Suppressor macrophage treated with lipopolysaccharide for 4 hours (primary cell): ENCODE measurements around the gene HAPSTR1.
"Not testable (repeated sequence)": the region's sequence is repeated elsewhere in the genome, so short reads cannot be mapped to it uniquely, and the experiment has no call there.

ENCODE experiments used
- DNase-seq: peaks from one replicate; pipeline ENCODE4 v3.0.0-alpha.2; 2020

HAPSTR1 gene

GRCh38 chr16:9072806-9073341 lies 18.6 kb upstream of the HAPSTR1 start:
- peak; percentile 56 for DNase-seq

- no peak for DNase-seq
These were observed 16.0 kb upstream of the HAPSTR1 start for GRCh38 chr16:9075299-9076071.

DNA sequence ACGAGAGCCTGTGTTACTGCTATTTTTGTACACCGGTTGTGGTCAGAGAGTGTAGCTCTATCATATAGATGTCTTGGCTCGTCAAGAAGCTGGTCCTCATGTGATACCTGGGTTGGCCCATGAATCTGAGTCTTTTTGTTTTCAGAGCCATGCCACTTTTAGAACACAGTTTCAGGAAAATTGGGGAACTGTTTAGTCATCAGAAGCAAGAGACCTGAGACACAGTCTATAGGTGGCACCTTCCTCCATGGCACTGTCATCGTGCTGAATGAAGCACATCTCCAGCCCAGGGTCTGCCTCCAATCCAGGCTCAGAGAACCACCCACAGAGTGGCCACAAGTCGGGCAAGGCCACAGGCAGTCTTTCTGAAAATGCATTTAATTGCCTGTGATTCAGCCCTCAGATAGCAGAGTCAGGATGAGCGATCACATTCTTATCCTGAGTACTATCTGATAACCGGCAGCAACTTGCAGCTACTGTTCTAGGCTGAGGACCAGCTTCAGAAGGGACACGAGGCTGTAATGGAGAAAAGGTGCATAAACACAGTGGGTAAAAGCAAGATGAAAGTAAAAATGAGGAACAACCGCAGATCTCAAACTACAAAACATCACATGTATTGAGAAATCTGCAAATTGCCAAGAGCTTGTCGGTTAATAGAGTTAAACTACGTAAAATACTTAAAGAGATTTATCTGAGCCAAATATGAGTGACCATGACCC lies 14.2 kb upstream of the HAPSTR1 start:
- DNase-seq, result peak; percentile 79

- DNase-seq, result peak; percentile 95
These were observed 12.7 kb upstream of the HAPSTR1 start for GRCh38 chr16:9078467-9079429.

DNA sequence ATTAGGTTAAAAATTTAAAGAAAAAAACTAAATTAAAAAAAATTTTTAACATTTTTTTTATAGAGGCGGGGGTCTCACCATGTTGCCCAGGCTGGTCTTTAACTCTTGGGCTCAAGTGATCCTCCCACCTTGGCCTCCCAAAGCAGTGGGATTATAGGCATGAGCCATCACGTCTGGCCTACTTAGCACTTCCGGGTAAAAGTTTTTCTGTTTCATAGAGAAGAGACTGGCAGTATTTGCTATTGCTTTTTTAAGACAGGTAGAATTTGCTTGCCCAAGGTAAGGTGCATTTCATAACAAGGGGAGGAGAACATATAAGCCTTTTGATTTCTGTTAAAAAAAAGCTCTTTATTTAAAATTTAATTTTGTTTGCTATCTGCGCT lies 12.0 kb upstream of the HAPSTR1 start:
- DNase-seq, result no peak

GRCh38 chr16:9081158-9081557 lies 10.3 kb upstream of the HAPSTR1 start:
- peak; percentile 37 for DNase-seq

DNA sequence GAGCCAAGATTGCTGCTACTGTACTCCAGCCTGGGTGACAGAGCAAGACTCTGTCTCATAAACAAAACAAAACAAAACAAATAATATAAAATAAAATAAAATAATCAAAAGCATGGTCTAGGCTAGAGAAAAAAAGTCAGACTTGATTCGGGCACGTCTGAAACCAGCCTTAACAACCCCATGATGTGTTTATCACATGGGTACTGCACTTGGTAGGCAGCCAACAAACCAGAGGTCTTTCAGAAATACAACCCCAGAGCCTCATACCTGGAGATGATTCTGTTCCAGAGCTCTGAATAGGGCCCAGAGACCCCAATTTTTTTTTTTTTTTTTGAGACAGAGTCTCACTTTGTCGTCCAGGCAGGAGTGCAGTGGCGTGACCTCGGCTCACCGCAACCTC lies 9.6 kb upstream of the HAPSTR1 start:
- no peak for DNase-seq

GRCh38 chr16:9082422-9082821 lies 9.0 kb upstream of the HAPSTR1 start:
- DNase-seq, result no peak

DNA sequence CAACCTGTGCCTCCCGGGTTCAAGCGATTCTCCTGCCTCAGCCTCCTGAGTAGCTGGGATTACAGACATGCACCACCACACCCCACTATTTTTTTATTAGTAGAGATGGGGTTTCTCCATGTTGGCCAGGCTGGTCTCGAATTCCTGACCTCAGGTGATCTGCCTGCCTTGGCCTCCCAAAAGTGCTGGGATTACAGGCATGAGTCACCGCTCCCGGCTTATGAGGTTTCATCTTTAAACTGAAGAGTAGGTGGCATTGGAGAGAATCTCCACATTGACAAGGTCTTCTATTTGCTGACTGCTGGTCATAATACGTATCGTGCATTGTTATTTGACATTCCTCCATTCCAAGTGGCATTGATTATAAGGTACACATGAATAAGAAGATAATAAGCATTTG lies 3.7 kb upstream of the HAPSTR1 start:
- not testable (repeated sequence) for DNase-seq

- DNase-seq, result no peak
These were observed 2.6 kb upstream of the HAPSTR1 start for GRCh38 chr16:9088848-9089247.

DNA sequence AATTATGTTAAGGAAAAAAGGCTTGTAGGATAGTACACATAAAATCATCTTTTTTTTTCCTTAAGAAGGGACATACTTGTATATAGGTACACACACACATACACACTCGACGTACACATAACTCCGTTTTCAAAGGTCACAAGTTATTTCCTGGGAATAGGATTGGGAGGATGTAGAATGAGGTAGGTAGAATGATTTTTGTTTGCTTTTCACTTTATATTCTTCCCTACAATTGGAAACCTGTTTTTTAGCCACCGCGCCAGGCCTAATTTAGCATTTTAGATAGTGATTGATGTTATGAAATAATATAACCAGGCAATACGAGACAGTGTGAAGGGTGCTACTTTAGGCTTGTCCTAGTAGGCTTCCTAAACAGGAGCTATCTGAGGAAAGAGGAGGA lies 1.8 kb upstream of the HAPSTR1 start:
- DNase-seq, result no peak

- DNase-seq, result no peak
These were observed 1.1 kb upstream of the HAPSTR1 start for GRCh38 chr16:9090101-9090959.

GRCh38 chr16:9091867-9092281 lies 430 bp downstream of the HAPSTR1 start:
- peak; percentile 54 for DNase-seq

GRCh38 chr16:9092282-9092977 lies 986 bp downstream of the HAPSTR1 start:
- DNase-seq, result peak; percentile 45

DNA sequence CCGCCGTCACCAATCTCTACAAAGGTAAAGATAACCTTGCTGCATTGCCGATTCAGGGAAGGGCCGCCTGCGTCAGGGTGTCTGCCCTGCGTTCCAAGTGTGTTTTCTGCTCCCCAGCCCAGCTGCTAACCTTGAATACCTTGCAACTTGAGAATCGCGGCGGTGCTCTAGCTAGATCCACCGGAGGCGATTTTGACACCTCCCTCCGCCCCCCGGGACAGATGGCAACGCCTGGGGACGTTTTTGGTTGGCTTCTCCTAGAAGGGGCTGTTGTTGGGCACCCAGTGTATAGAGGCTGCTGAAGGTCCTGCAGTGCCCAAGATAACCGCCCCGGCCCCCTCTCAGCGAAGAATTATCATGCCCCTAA lies 1.5 kb downstream of the HAPSTR1 start:
- peak; percentile 36 for DNase-seq

DNA sequence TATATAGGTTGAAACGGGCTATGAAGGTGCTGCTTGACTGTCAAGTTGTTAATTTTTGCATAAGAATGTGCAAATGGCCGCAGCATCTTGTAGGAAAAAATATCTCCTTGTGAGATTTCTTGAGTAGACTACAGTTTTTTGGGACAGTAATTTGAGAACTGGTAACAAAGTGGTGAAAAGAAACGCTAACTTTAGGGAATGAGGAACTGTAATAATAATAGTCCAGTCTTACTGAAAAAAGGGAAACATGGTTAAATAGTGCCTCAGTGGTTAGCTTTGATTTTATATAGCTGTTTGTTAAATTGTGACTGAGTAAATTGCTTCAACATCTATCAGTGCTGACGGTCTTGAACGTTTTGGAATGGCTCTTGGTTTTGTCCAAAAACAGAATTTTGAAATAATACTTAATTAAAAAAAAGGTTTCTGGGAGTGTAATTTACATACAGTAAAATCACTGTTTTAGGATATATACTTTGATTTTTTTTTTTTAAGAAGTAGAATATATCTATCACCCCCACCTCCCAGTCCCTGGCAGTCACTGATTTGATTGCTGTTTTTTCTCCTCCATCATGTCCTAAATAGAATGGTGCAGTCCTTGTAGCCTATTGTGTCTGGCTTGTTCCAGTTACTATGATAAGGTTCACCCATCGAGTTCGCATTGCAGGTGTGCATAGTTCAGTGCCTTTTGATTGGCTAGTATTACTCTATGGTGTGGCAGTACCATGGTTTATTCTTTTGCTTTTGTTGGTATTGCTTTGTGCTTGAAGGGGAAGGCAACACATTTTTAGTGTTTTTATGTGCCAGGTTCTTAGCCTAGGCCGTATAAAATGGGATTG lies 2.8 kb downstream of the HAPSTR1 start:
- no peak for DNase-seq

GRCh38 chr16:9095171-9095570 lies 3.7 kb downstream of the HAPSTR1 start:
- DNase-seq, result no peak

- no peak for DNase-seq
These were observed 4.4 kb downstream of the HAPSTR1 start for GRCh38 chr16:9095656-9096397.

DNA sequence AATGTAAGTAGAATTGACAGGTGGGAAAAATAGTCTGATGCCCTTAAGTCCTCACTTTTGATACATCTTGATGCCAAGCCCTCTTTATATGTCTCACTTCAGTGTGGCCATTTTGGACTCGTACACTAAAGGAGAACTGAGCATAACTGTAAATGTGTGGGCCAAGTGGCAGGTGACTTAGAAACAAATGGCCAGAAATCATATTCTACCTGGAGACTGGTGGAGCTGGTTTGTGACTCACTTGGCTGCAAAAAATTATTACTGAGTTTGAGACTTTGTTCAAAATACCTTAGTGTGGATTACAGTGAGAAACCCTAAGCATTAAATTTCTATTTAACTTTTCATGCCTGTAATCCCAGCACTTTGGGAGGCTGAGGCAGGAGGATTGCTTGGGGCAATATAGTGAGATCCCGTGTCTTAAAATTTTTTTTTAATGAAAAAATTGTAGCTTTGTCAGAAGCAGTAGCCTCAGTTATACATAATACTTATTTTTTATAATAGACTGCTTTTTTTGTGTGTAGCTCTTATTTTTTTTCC lies 5.0 kb downstream of the HAPSTR1 start:
- DNase-seq, result no peak
